ENCODE data around the gene TIGD2. TPM values are rescaled to one million over a fixed set of nuclear protein-coding genes. Genes with fewer than 3 reads are reported as not detected.

Gene TIGD2
- total and polyA plus RNA-seq, 2 donors (not counting 3 experiments of a cell fraction or from before 2014, with no cell fraction given): 1.1 to 5.0 TPM

DNA sequence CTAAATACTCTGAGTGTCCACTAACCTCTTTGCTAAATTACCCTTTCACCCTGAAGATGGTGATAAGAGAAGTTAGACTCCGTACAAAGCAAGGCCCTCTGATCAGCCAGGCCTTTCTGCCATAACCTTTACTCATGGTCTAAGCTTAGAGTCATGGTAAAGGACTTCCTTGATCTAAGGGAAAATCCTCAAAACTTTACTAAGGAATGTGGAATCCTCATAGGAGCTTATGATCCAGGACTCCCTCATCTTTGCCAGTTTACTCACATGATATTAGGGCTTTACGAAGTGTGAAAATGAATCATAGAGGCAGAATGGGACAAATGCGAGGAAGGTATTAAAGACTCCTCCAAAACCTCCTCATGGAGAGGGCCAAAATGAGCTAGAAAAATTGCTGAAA, 46.5 kb upstream of the TIGD2 start:
- Histone ChIP-seq H3K79me2 (ENCODE audit: control insufficient read depth, insufficient read depth, low read length) (no peaks in the 10 kb centered on the region), H3K9ac (replicated peaks; ENCODE audit: extremely low read depth, insufficient read depth, low read length) (no peak overlapping the region), H2AFZ (ENCODE audit: low read depth, low read length) (no peak overlapping the region), H3K4me2 (ENCODE audit: insufficient read depth, low read length) (no peak overlapping the region), H3K27ac (ENCODE audit: insufficient read depth, low read depth, low read length) (no peak overlapping the region), H3K9me1 (replicated peaks; ENCODE audit: control insufficient read depth, extremely low read depth, insufficient read depth, low read length) (no peaks in the 10 kb centered on the region), H3K4me1 (ENCODE audit: control insufficient read depth, extremely low read depth, insufficient read depth, low read length) (no peaks in the 10 kb centered on the region), H3K36me3 (ENCODE audit: control insufficient read depth in 2 of 2, extremely low read depth in 1 of 2, insufficient read depth in 2 of 2, low read length in 2 of 2) (no peaks in the 10 kb centered on the region), H3K4me3 (replicated peaks in 1 of 3; ENCODE audit: insufficient read depth in 1 of 3, low read depth in 1 of 3, low read length in 3 of 3) (no peak overlapping the region), H3K9me3 (replicated peaks; ENCODE audit: control insufficient read depth, insufficient read depth, low read length) (no peaks in the 10 kb centered on the region), H3K27me3 (ENCODE audit: control insufficient read depth in 2 of 2, insufficient read depth in 2 of 2, low read length in 2 of 2) (peaks cover 0 to 1% of the 10 kb centered on the region in 2 experiments), H4K20me1 (replicated peaks; ENCODE audit: control insufficient read depth, extremely low read depth, insufficient read depth, low read length) (no peaks in the 10 kb centered on the region)
- intact Hi-C loops (cut with micrococcal nuclease): no loop called here
- dilution Hi-C loops (cut with MboI; ENCODE audit: extremely low pct_ligation_motif_present, low sequenced_read_pairs): no loop called here
- no TSS peak for BruUV-seq (replicated peaks)
- ChIA-PET CTCF (interaction anchor here (1.2 kb wide), 1 partner anchor 9 kb away, joined by 3 read pairs; no protein-coding TSS in a partner anchor), POLR2A (no interaction called here)
- DNase-seq (ENCODE audit: low read depth, low spot score) (no peak), FAIRE-seq (no peak)
- TF ChIP-seq GATA2 (IDR thresholded peaks at IDR 0.05; ENCODE audit: insufficient read depth, insufficient read length, low read depth, low read length) (no peak), EZH2 (IDR thresholded peaks at IDR 0.05; ENCODE audit: borderline replicate concordance, low read depth, low read length, severe bottlenecking) (no peak)

DNA sequence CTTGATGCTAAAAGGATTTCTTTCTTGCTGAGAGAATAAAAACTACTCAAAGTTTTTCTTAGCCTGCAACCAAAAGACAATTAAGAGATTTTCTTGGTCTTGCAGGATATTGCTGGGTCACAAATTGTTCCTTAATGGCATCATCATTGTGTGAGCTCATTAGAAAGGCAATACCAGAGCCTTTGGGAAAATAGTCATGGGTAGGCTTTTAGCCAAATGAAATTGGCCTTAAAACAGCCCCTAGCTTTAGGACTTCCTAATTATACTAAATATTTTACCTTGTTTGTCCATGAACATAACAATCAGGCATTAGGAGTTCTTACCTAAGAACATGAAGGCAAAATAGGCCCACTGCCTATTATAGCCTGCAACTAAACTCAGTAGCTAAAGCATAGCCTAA, 43.9 kb upstream of the TIGD2 start:
- dilution Hi-C loops (cut with MboI; ENCODE audit: extremely low pct_ligation_motif_present, low sequenced_read_pairs) (no loop called here), intact Hi-C loops (cut with micrococcal nuclease) (no loop called here)
- ChIA-PET POLR2A (no interaction called here), CTCF (no interaction called here)
- no peak overlapping the region for H3K27ac ChIP-seq (ENCODE audit: insufficient read depth, low read depth, low read length)
- no peak for FAIRE-seq
- no TSS peak for BruUV-seq (replicated peaks)
- H3K9me3 ChIP-seq (replicated peaks; ENCODE audit: control insufficient read depth, insufficient read depth, low read length): no peaks in the 10 kb centered on the region
- H3K4me3 ChIP-seq (replicated peaks in 1 of 3; ENCODE audit: insufficient read depth in 1 of 3, low read depth in 1 of 3, low read length in 3 of 3): no peak overlapping the region
- no peak for DNase-seq (ENCODE audit: low read depth, low spot score)
- no peak overlapping the region for H2AFZ ChIP-seq (ENCODE audit: low read depth, low read length)
- H3K9me1 ChIP-seq (replicated peaks; ENCODE audit: control insufficient read depth, extremely low read depth, insufficient read depth, low read length): no peaks in the 10 kb centered on the region
- no peak overlapping the region for H3K9ac ChIP-seq (replicated peaks; ENCODE audit: extremely low read depth, insufficient read depth, low read length)
- no peaks in the 10 kb centered on the region for H3K36me3 ChIP-seq (ENCODE audit: control insufficient read depth in 2 of 2, extremely low read depth in 1 of 2, insufficient read depth in 2 of 2, low read length in 2 of 2)
- no peak overlapping the region for H3K4me2 ChIP-seq (ENCODE audit: insufficient read depth, low read length)
- H4K20me1 ChIP-seq (replicated peaks; ENCODE audit: control insufficient read depth, extremely low read depth, insufficient read depth, low read length): no peaks in the 10 kb centered on the region
- TF ChIP-seq MYC (IDR thresholded peaks at IDR 0.05; ENCODE audit: low read depth, low read length) (no peak), GATA2 (IDR thresholded peaks at IDR 0.05; ENCODE audit: insufficient read depth, insufficient read length, low read depth, low read length) (no peak), POLR2AphosphoS5 (IDR thresholded peaks at IDR 0.05; ENCODE audit: insufficient read depth, low read depth, low read length) (no peak), POLR2A (IDR thresholded peaks at IDR 0.05; ENCODE audit: low read depth, low read length) (no peak), EZH2 (IDR thresholded peaks at IDR 0.05; ENCODE audit: borderline replicate concordance, low read depth, low read length, severe bottlenecking) (no peak), FOS (IDR thresholded peaks at IDR 0.05; ENCODE audit: borderline replicate concordance, insufficient read depth, low read length) (no peak), JUN (IDR thresholded peaks at IDR 0.05; ENCODE audit: borderline replicate concordance, insufficient read depth, insufficient read length, low read depth) (no peak)
- TF ChIP-seq, protein P1, sequence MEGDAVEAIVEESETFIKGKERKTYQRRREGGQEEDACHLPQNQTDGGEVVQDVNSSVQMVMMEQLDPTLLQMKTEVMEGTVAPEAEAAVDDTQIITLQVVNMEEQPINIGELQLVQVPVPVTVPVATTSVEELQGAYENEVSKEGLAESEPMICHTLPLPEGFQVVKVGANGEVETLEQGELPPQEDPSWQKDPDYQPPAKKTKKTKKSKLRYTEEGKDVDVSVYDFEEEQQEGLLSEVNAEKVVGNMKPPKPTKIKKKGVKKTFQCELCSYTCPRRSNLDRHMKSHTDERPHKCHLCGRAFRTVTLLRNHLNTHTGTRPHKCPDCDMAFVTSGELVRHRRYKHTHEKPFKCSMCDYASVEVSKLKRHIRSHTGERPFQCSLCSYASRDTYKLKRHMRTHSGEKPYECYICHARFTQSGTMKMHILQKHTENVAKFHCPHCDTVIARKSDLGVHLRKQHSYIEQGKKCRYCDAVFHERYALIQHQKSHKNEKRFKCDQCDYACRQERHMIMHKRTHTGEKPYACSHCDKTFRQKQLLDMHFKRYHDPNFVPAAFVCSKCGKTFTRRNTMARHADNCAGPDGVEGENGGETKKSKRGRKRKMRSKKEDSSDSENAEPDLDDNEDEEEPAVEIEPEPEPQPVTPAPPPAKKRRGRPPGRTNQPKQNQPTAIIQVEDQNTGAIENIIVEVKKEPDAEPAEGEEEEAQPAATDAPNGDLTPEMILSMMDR (IDR thresholded peaks at IDR 0.05; ENCODE audit: extremely low read depth in 1 of 2, insufficient read depth in 1 of 2, low read depth in 1 of 2, low read length in 2 of 2): no peak
- TF ChIP-seq, protein P2, sequence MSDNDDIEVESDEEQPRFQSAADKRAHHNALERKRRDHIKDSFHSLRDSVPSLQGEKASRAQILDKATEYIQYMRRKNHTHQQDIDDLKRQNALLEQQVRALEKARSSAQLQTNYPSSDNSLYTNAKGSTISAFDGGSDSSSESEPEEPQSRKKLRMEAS (IDR thresholded peaks at IDR 0.05; ENCODE audit: insufficient read depth, insufficient read length): no peak
- no peaks in the 10 kb centered on the region for H3K4me1 ChIP-seq (ENCODE audit: control insufficient read depth, extremely low read depth, insufficient read depth, low read length)
- H3K79me2 ChIP-seq (ENCODE audit: control insufficient read depth, insufficient read depth, low read length): no peaks in the 10 kb centered on the region
- H3K27me3 ChIP-seq (ENCODE audit: control insufficient read depth in 2 of 2, insufficient read depth in 2 of 2, low read length in 2 of 2): peaks cover 3 to 6% of the 10 kb centered on the region in 2 experiments
